GM21515 (cell line): ENCODE results near the gene FOXL3.
"Not testable (repeated sequence)": the region's sequence is repeated elsewhere in the genome, so short reads cannot be mapped to it uniquely, and the experiment has no call there.

Source experiments
- ATAC-seq: cut with Tn5 transposase; IDR thresholded peaks from one replicate; pipeline ENCODE4 v1.9.1; 2021; ENCODE audit not compliant: unreplicated experiment

Gene FOXL3

GRCh38 chr7:289756-290553 lies at the start of gene FOXL3:
Gene FOXL3, plus strand, starts transcription at chr7:290170. Its CDS starts 0 bp downstream, at chr7:290170.
- ATAC-seq = no peak

GRCh38 chr7:240887-241421 lies 49.0 kb upstream of the FOXL3 start:
- ATAC-seq = no peak

DNA sequence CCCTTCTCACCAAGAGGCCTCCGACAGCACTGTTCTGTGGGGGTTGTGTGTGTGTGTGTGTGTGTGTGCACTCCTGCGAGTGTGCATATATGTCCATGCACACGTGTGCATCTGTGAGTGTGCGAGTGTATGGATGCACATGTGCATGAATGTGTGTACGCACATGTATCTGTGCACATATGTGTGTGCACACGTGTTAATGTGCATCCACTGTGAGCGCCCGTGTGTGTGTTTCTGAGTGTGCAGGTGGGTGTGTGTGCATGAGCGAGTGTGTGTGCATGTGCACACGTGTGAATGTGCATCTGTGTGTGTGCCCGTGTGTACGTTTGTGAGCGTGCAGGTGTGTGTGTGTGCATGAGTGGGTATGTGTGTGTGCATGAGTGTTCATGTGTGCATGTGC lies 48.5 kb upstream of the FOXL3 start:
- no peak for ATAC-seq

DNA sequence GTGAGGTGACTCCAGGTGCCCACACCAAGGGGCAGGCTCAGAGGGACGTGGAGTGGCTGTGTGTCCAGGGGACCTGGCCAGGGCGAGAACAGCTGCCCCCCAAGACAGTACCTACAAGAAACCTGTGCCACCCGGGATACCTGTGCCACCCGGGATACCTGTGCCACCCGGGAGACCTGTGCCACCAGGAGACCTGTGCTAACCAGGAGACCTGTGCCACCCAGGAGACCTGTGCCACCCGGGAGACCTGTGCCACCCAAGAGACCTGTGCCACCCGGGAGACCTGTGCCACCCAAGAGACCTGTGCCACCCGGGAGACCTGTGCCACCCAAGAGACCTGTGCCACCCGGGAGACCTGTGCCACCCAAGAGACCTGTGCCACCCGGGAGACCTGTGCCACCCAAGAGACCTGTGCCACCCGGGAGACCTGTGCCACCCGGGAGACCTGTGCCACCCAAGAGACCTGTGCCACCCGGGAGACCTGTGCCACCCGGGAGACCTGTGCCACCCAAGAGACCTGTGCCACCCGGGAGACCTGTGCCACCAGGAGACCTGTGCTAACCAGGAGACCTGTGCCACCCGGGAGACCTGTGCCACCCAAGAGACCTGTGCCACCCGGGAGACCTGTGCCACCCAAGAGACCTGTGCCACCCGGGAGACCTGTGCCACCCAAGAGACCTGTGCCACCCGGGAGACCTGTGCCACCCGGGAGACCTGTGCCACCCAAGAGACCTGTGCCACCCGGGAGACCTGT lies 47.0 kb upstream of the FOXL3 start:
- ATAC-seq = not testable (repeated sequence)

DNA sequence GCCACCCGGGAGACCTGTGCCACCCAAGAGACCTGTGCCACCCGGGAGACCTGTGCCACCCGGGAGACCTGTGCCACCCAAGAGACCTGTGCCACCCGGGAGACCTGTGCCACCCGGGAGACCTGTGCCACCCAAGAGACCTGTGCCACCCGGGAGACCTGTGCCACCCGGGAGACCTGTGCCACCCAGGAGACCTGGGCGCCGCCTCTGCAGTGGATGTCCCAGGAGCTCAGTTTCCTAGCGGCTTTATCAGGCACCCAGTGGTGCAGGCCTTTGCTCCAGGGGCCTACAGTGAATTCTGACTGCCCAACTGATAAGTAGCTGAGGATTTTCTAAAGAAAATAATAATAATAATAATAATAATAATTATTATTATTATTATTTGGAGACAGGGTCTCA lies 46.4 kb upstream of the FOXL3 start:
- ATAC-seq = not testable (repeated sequence)

DNA sequence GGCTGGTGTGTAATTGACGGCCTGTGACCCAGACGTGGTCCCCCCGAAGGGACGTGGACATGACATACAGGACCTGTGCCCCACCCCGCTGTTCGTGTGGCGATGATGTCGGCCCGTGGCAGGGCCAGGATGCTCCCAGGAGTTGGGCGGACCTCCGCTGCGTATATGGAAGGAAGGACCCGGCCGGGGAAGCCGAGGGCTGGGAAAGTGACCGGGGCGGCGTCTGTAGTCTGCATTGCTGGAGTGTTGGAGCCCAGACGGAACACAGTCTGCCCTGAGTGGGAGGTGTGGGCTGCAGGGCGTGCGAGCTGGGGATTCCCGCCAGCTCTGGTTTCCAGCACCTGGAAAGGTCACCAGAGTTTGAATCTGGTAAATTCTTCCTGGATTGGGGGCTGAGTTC lies 45.0 kb upstream of the FOXL3 start:
- ATAC-seq = no peak

DNA sequence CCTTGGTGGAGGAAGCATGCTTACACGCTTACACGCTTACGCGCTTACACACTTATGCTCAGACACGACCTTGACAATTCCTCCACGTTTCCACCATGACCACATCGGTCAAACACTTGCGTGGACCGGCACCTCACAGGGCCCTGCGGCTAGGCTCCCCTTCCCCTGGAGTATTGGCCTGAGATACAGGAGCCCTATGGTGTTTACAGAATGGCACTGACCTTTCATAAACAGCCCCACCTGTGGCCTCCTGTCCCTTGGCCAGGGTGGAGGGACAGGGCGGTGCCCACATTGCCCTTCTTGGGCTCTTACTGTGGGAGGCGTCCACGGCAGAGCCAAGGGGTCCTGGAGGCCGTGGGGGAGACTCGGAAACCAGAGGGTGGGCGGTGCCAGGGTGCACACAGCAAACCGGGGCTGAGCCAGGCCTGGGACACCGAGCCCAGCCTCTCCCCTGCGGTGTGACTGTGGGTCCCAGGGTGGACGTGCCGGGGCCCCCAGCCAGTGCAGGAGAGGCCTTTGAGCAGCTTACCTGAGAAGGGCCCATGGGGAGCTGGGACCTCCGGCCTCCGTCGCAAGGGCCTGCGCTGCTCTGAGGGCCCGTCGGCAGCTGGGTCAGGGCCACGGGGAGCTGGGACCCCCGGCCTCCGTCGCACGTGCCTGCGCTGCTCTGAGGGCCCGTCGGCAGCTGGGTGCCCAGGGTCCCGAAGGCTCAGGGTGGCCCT lies 44.2 kb upstream of the FOXL3 start:
- no peak for ATAC-seq

DNA sequence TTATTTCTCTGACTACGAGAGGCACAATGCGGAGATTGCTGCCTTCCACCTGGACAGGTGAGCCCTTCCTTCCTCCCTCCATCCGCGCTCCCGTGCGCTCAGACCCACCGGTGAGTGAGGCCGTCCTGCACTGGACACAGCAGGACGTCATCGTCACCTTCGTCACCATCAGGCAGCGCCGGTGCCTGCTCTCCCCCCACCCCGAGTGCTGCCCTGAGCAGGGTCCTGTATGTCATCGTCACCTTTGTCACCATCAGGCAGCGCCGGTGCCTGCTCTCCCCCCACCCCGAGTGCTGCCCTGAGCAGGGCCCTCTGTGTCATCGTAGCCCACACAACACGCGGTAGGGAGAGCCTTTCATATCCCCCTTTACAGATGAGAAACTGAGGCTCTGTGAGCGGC lies 43.5 kb upstream of the FOXL3 start:
- no peak for ATAC-seq

- no peak for ATAC-seq
These were observed 42.8 kb upstream of the FOXL3 start for GRCh38 chr7:247181-247580.

GRCh38 chr7:247636-248035 lies 42.3 kb upstream of the FOXL3 start:
- no peak for ATAC-seq

GRCh38 chr7:248732-249435 lies 41.1 kb upstream of the FOXL3 start:
- no peak for ATAC-seq

DNA sequence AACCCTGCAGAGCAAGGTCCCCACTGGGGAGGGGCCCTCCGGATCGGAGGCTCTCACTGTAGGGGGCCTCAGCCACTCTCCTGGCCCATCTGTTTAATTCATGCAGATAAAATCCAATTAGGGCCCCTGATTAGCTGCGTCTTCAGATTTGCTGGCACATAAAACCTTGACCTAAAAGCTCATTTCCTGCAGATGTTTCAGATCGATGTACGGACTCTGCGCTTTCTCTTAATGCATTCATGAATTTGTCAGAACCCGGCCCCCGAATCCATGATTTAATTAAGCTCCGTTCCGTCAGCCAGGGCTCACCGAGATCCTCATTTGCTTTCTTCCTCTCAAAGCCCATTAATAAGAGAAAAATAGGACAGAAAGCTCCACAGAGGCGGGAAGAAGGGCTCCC lies 40.0 kb upstream of the FOXL3 start:
- ATAC-seq = no peak

DNA sequence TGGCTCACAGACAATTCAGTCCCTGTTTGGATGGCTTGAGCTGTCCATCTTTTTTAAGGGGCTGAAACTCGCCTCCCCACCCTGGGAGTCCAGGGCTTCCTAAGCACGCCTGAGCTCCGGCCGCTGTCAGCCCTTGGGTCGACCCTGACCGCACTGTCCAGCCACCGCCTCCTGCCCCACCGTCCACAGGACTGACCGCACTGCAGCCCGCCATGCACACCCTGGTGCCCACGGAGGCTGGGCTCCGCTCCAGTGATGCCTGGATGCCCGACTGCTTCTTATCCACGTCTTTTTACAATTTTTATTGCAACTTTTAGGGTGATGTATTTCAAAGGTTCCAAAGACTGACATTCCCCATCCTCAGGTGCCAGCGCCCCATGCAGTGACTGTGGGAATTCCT lies 39.4 kb upstream of the FOXL3 start:
- no peak for ATAC-seq

DNA sequence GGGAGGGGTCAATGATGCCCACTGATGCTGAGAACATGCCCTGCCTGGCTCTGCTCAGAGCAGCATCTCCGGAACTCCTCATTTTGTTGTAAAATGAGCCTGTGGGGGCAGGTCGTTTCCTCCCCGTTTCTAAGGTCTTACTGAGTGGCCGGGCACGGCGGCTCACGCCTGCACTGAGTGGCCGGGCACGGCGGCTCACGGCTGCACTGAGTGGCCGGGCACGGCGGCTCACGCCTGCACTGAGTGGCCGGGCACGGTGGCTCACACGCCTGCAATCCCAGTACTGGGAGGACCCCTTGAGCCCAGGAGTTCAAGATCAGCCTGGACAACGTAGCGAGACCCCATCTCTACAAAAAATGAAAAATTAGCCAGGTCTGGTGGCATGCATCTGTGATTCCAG lies 39.0 kb upstream of the FOXL3 start:
- no peak for ATAC-seq

GRCh38 chr7:251446-252175 lies 38.4 kb upstream of the FOXL3 start:
- no peak for ATAC-seq

DNA sequence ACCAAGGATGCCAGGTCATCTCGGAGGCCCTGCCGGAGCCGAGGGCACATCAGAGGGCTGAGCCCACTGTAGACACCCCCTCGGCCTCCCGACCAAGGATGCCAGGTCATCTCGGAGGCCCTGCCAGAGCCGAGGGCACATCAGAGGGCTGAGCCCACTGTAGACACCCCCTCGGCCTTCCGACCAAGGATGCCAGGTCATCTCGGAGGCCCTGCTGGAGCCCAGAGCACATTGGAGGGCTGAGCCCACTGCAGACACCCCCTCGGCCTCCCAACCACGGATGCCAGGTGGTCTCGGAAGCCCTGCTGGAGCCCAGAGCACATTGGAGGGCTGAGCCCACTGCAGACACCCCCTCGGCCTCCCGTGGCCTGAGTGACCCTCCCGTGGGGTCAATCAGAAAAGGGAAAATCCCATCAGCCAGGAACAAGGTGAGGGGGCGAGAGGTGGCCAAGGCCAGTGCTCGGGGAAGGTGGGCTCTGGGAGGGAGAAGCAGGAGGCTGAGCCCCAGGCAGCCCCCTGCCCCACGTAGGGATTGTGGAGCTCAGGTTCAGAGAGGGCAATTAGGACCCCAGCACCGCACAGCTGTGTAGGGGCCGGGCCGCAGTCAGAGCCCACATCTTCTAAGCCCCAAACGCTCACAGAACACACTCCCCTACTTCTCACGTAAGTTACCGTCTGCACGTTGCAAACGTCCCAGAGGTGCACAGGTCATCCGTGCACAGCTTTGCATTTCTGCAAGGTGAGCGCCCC lies 37.6 kb upstream of the FOXL3 start:
- no peak for ATAC-seq

- no peak for ATAC-seq
These were observed 37.0 kb upstream of the FOXL3 start for GRCh38 chr7:252981-253380.

GRCh38 chr7:253581-254336 lies 36.2 kb upstream of the FOXL3 start:
- no peak for ATAC-seq
